SK-N-SH (cell line): Measurements from ENCODE around the gene SASH1.

Experiments used
- EP300 ChIP-seq, 2 experiments: IDR thresholded peaks; 2 replicates each; pipeline versions ENCODE4 v1.4.0 to v1.6.1; 2012; ENCODE audit warnings: borderline replicate concordance in 1 of 2, low read depth in 1 of 2, low read length in 1 of 2
- EZH2phosphoT487 ChIP-seq: fragments of 200-600 bp; sonication (generic); IDR thresholded peaks from 2 replicates; pipeline ENCODE4 v1.6.1; 2017; ENCODE audit warnings: low read depth, mixed run types, mild to moderate bottlenecking, antibody characterized with exemption, moderate library complexity, borderline replicate concordance
- JUND ChIP-seq: IDR thresholded peaks from 2 replicates; pipeline ENCODE4 v1.4.0; 2012
- NFIC ChIP-seq: IDR thresholded peaks from 2 replicates; pipeline ENCODE4 v1.4.0; 2012; ENCODE audit warnings: borderline replicate concordance
- POLR2AphosphoS5 ChIP-seq: IDR thresholded peaks from 2 replicates; pipeline ENCODE4 v1.6.1; 2012; ENCODE audit warnings: low read depth, low read length
- RXRA ChIP-seq: IDR thresholded peaks from 2 replicates; pipeline ENCODE4 v1.4.0; 2012; ENCODE audit warnings: low read depth, mild to moderate bottlenecking, borderline replicate concordance
- TAF1 ChIP-seq: IDR thresholded peaks from 2 replicates; pipeline ENCODE4 v1.6.1; 2012; ENCODE audit warnings: low read depth, mild to moderate bottlenecking, low read length, moderate library complexity, borderline replicate concordance
- YY1 ChIP-seq: IDR thresholded peaks from 2 replicates; pipeline ENCODE4 v1.4.0; 2012; ENCODE audit warnings: low read depth, mild to moderate bottlenecking
- TF ChIP-seq, protein P1 (sequence below): fragments of 200-600 bp; sonication (generic); IDR thresholded peaks from 2 replicates; pipeline ENCODE4 v1.6.1; 2017; ENCODE audit warnings: antibody characterized with exemption, mild to moderate bottlenecking, moderate library complexity
- TF ChIP-seq, protein P2 (sequence below): IDR thresholded peaks from 2 replicates; pipeline ENCODE4 v1.4.0; 2012; ENCODE audit warnings: low read depth
- TF ChIP-seq, protein P3 (sequence below): IDR thresholded peaks from 2 replicates; pipeline ENCODE4; 2012

DNA sequence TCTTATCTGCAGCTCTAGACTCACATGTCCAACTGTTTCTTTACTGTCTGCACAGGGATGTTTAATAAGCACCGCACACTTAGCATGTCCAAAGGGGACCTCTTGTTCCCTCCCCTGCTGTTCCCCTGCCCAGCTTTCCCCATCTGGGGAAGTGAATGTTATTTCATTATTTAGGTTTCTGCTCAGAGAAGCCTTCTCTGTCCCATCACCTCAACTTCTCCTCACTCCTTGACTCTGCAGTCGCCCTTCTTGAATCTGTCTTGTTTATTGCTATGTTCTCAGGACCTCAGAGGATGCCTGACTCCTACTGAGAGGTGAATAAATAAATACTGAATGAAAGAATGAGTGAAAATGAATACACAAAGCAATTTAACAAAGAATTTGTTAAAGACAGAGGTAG lies 121.0 kb downstream of the SASH1 start:
- TF ChIP-seq, protein P1, sequence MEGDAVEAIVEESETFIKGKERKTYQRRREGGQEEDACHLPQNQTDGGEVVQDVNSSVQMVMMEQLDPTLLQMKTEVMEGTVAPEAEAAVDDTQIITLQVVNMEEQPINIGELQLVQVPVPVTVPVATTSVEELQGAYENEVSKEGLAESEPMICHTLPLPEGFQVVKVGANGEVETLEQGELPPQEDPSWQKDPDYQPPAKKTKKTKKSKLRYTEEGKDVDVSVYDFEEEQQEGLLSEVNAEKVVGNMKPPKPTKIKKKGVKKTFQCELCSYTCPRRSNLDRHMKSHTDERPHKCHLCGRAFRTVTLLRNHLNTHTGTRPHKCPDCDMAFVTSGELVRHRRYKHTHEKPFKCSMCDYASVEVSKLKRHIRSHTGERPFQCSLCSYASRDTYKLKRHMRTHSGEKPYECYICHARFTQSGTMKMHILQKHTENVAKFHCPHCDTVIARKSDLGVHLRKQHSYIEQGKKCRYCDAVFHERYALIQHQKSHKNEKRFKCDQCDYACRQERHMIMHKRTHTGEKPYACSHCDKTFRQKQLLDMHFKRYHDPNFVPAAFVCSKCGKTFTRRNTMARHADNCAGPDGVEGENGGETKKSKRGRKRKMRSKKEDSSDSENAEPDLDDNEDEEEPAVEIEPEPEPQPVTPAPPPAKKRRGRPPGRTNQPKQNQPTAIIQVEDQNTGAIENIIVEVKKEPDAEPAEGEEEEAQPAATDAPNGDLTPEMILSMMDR = no peak
- TF ChIP-seq TAF1 (no peak), NFIC (no peak), EZH2phosphoT487 (no peak), POLR2AphosphoS5 (no peak), RXRA (no peak), JUND (no peak), YY1 (no peak), EP300 (IDR thresholded peaks at IDR 0.05; ENCODE audit: borderline replicate concordance in 1 of 2, low read depth in 1 of 2, low read length in 1 of 2) (no peak)
- TF ChIP-seq, protein P2, sequence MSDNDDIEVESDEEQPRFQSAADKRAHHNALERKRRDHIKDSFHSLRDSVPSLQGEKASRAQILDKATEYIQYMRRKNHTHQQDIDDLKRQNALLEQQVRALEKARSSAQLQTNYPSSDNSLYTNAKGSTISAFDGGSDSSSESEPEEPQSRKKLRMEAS = no peak
- TF ChIP-seq, protein P3, sequence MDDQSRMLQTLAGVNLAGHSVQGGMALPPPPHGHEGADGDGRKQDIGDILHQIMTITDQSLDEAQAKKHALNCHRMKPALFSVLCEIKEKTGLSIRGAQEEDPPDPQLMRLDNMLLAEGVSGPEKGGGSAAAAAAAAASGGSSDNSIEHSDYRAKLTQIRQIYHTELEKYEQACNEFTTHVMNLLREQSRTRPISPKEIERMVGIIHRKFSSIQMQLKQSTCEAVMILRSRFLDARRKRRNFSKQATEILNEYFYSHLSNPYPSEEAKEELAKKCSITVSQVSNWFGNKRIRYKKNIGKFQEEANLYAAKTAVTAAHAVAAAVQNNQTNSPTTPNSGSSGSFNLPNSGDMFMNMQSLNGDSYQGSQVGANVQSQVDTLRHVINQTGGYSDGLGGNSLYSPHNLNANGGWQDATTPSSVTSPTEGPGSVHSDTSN = no peak
